Measurements from ENCODE around the gene CNTNAP4. TPM values are rescaled to one million over a fixed set of nuclear protein-coding genes. Genes with fewer than 3 reads are reported as not detected.

Gene CNTNAP4
- polyA plus RNA-seq, 1 donor (not counting 4 experiments of a cell fraction or from before 2014, with no cell fraction given) = 0.08 TPM

DNA sequence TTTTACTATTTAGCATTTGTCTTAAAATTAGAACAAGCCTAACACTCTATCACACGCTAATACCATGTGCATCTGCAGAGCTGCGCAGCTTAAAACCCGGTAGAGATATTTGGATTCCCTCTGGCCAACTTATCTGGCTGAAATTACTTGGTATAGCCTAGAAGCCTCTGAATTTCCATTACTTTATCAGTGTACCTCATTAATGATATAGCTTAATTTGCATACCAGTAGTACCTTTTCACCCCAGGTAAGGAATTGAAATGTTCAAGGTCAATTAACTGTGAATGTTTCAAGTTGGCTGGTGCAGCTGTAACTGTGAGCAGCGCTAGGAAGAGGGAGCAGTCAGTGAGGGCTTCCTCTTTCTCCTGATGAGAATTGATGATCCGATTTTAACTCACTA is 74.2 kb downstream of the CNTNAP4 start:
- TF ChIP-seq CTCF (optimal IDR thresholded peaks at IDR 0.05 in 1 of 3, IDR thresholded peaks at IDR 0.05 in 1 of 3, conservative IDR thresholded peaks at IDR 0.05 in 1 of 3; ENCODE audit: extremely low read depth in 1 of 3, insufficient read depth in 2 of 3, low read length in 3 of 3) (no peak), EZH2 (IDR thresholded peaks at IDR 0.05; ENCODE audit: low read length) (no peak)
- no peaks in the 10 kb centered on the region for H3K36me3 ChIP-seq (ENCODE audit: control insufficient read depth in 2 of 2, extremely low read depth in 1 of 2, insufficient read depth in 2 of 2, low read length in 2 of 2)
- H3K79me2 ChIP-seq (ENCODE audit: control insufficient read depth, insufficient read depth, low read length) = no peaks in the 10 kb centered on the region
- dilution Hi-C loops (cut with MboI; ENCODE audit: extremely low pct_ligation_motif_present, low sequenced_read_pairs) = no loop called here
- H4K20me1 ChIP-seq (ENCODE audit: control insufficient read depth, extremely low read depth, insufficient read depth, low read length) = no peaks in the 10 kb centered on the region
- H3K4me1 ChIP-seq (ENCODE audit: control insufficient read depth, extremely low read depth, insufficient read depth, low read length) = no peaks in the 10 kb centered on the region
- no peak overlapping the region for H3K4me3 ChIP-seq (ENCODE audit: control insufficient read depth in 2 of 3, extremely low read depth in 1 of 3, insufficient read depth in 2 of 3, low read depth in 1 of 3, low read length in 3 of 3)
- H3K9me1 ChIP-seq (ENCODE audit: control insufficient read depth, extremely low read depth, insufficient read depth, low read length) = no peaks in the 10 kb centered on the region
- no peak overlapping the region for H3K27ac ChIP-seq (ENCODE audit: control insufficient read depth, insufficient read depth, low read length)
- FAIRE-seq (no peak), DNase-seq (ENCODE audit: low read depth, low spot score) (no peak)
- H3K9me3 ChIP-seq (ENCODE audit: control insufficient read depth, low read depth, low read length) = peaks cover 3% of the 10 kb centered on the region
- no peak overlapping the region for H3K9ac ChIP-seq (ENCODE audit: control insufficient read depth, extremely low read depth, insufficient read depth, low read length)
- H3K27me3 ChIP-seq (ENCODE audit: control insufficient read depth, extremely low read depth, insufficient read depth, low read length) = no peaks in the 10 kb centered on the region
- H3K4me2 ChIP-seq (ENCODE audit: control insufficient read depth, extremely low read depth, insufficient read depth, low read depth, low read length) = no peak overlapping the region
- no peak overlapping the region for H2AFZ ChIP-seq (ENCODE audit: control insufficient read depth, low read length)

DNA sequence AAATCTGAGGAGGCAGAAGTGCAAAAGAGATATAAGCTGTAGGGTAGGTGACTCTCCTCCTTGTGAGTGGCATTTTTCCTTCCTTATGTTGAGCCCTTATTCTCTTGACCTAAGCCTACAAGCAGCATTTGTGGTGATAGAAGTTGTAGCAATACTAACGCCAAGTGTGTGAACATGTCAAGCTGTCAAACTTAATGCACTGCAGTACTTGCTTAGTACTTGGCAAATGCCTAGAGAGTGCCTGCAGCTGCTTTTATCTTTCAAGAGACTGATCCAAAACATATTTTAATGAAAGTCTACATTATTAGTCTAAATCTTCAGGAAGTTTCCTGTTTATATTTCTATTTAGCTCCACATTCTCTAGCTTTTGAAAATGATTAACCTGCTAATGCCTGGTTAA is 83.2 kb downstream of the CNTNAP4 start:
- H3K4me1 ChIP-seq (ENCODE audit: control insufficient read depth, extremely low read depth, insufficient read depth, low read length) = no peaks in the 10 kb centered on the region
- H3K79me2 ChIP-seq (ENCODE audit: control insufficient read depth, insufficient read depth, low read length) = no peaks in the 10 kb centered on the region
- no peak overlapping the region for H3K9ac ChIP-seq (ENCODE audit: control insufficient read depth, extremely low read depth, insufficient read depth, low read length)
- no peak for DNase-seq (ENCODE audit: low read depth, low spot score)
- dilution Hi-C loops (cut with MboI; ENCODE audit: extremely low pct_ligation_motif_present, low sequenced_read_pairs) = no loop called here
- no peaks in the 10 kb centered on the region for H3K9me3 ChIP-seq (ENCODE audit: control insufficient read depth, low read depth, low read length)
- no peaks in the 10 kb centered on the region for H3K9me1 ChIP-seq (ENCODE audit: control insufficient read depth, extremely low read depth, insufficient read depth, low read length)
- TF ChIP-seq CTCF (optimal IDR thresholded peaks at IDR 0.05 in 1 of 3, IDR thresholded peaks at IDR 0.05 in 1 of 3, conservative IDR thresholded peaks at IDR 0.05 in 1 of 3; ENCODE audit: extremely low read depth in 1 of 3, insufficient read depth in 2 of 3, low read length in 3 of 3) (no peak), EZH2 (IDR thresholded peaks at IDR 0.05; ENCODE audit: low read length) (no peak)
- no peak overlapping the region for H2AFZ ChIP-seq (ENCODE audit: control insufficient read depth, low read length)
- H3K27me3 ChIP-seq (ENCODE audit: control insufficient read depth, extremely low read depth, insufficient read depth, low read length) = no peaks in the 10 kb centered on the region
- no peak overlapping the region for H3K4me2 ChIP-seq (ENCODE audit: control insufficient read depth, extremely low read depth, insufficient read depth, low read depth, low read length)
- no peaks in the 10 kb centered on the region for H4K20me1 ChIP-seq (ENCODE audit: control insufficient read depth, extremely low read depth, insufficient read depth, low read length)
- no peak for FAIRE-seq
- no peak overlapping the region for H3K27ac ChIP-seq (ENCODE audit: control insufficient read depth, insufficient read depth, low read length)
- no peaks in the 10 kb centered on the region for H3K36me3 ChIP-seq (ENCODE audit: control insufficient read depth in 2 of 2, extremely low read depth in 1 of 2, insufficient read depth in 2 of 2, low read length in 2 of 2)
- H3K4me3 ChIP-seq (ENCODE audit: control insufficient read depth in 2 of 3, extremely low read depth in 1 of 3, insufficient read depth in 2 of 3, low read depth in 1 of 3, low read length in 3 of 3) = no peak overlapping the region

Data from keratinocyte (primary cell).